ENCODE results near the gene TMEM94. TPM values are rescaled to one million over a fixed set of nuclear protein-coding genes. Genes with fewer than 3 reads are reported as not detected.
"Not testable (repeated sequence)": the region's sequence is repeated elsewhere in the genome, so short reads cannot be mapped to it uniquely, and the experiment has no call there.

Gene TMEM94
- total and polyA plus RNA-seq, 9 of the 15 experiments (the other 6 are each of a cell fraction or from before 2014, with no cell fraction given) = 0.35 to 48.1 (median 14.4) TPM

DNA sequence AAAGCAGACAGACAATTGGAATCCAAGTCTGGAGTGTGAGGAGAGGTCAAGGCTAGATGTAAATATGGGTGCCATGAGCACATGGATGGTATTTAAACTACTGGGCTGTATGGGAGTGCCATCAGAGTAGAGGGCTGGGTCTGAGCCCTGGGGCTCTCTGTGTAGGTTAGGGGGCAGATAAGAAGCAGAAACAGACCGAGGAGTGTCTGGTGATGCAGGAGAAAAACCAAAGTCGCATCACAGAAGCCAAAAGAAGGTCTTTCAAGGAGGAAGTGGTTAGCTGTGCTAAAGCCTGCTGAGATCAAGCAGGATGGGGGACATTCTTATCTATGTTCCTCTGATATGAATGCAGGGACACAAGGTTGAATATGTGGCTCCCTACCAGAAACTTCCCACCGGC, 61.8 kb downstream of the TMEM94 start:
- BruUV-seq (replicated peaks) = no TSS peak
- Histone ChIP-seq H3K9me3 (replicated peaks; ENCODE audit: control insufficient read depth, insufficient read depth, low read depth, low read length) (no peaks in the 10 kb centered on the region), H3K4me3 (no peak overlapping the region), H3K36me3 (ENCODE audit: control insufficient read depth, insufficient read depth, low read length) (peaks cover 50% of the 10 kb centered on the region), H3K27ac (ENCODE audit: extremely low read depth, low read depth, low read length) (no peak overlapping the region), H3K9me1 (ENCODE audit: control insufficient read depth, insufficient read depth, low read length) (peaks cover 5% of the 10 kb centered on the region), H4K20me1 (replicated peaks; ENCODE audit: control insufficient read depth, insufficient read depth, low read length) (peaks cover 8% of the 10 kb centered on the region; the same call in 1 of the 2 replicates), H3K4me2 (ENCODE audit: insufficient read depth, low read length) (no peak overlapping the region), H3K79me2 (ENCODE audit: control insufficient read depth, insufficient read depth, low read length) (peaks cover 10% of the 10 kb centered on the region), H2AFZ (ENCODE audit: low read depth, low read length) (no peak overlapping the region), H3K9ac (ENCODE audit: insufficient read depth in 1 of 2, low read depth in 2 of 2, low read length in 2 of 2) (no peak overlapping the region), H3K4me1 (replicated peaks in 1 of 2; ENCODE audit: control insufficient read depth in 2 of 2, insufficient read depth in 2 of 2, low read length in 2 of 2) (peaks cover 20 to 50% of the 10 kb centered on the region in 2 experiments; a peak in 4 of 5 replicates), H3K27me3 (ENCODE audit: control insufficient read depth in 2 of 2, insufficient read depth in 2 of 2, low read length in 2 of 2) (no peaks in the 10 kb centered on the region)
- in situ Hi-C loops (cut with MboI) = no loop called here
- ChIA-PET CTCF (ENCODE audit: low intra/inter-chr PET ratio) (no interaction called here), POLR2A (interaction anchor here (1.0 to 1.7 kb wide), 3 partner anchors 8 to 14 kb away, joined by 3 to 4 read pairs (median 3); no protein-coding TSS in a partner anchor)
- TF ChIP-seq ZC3H4 (CRISPR knock-in tag; IDR thresholded peaks at IDR 0.05; ENCODE audit: borderline replicate concordance) (no peak), SPI1 (IDR thresholded peaks at IDR 0.05; ENCODE audit: borderline replicate concordance, low read depth, low read length) (peak; percentile 65; the same call in 1 of the 2 replicates), MCM2 (IDR thresholded peaks at IDR 0.05; ENCODE audit: low read depth) (no peak), RBM25 (IDR thresholded peaks at IDR 0.05; ENCODE audit: low read depth, low read length, severe bottlenecking) (no peak)
- WGBS (ENCODE audit: insufficient coverage, low coverage, missing lambda C conversion rate) = 52% methylated on average over 3 of the region's 3 CpGs
- intact Hi-C loops (cut with micrococcal nuclease) = loop anchor here (5.0 kb wide), 2 partner anchors 69 to 234 kb away; partner anchors contain the start of gene MYO15B
- FAIRE-seq (no peak), ATAC-seq (no peak), DNase-seq (ENCODE audit: extremely low read depth in 1 of 4, low spot score in 3 of 4) (no peak)

DNA sequence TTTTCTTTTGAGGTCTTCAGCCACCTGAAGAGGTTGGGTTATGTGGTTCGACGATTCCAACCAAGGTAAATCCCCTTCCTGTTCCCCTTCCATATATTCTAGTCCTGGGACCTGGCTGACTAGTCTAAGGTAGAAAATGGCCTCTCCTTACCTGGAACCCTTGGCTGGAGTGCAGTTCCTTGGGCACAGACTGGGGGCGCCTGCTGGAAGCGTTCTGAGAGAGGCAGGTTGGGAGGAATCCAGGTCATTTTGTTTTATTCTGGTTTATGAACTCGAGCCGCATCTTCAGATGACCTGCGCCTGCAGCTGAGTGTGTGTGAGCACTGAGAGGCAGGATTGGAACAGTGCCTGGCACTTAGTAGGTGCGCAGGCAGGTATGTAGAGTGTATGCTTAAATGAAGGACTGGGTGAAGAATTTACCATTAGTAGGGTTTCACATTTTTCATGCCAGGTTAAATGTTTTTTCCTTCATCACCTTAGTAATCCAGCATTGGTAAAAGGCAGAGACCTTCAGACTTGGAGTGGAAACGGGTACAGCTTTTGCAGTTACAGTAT, 62.6 kb downstream of the TMEM94 start:
- Histone ChIP-seq H3K4me3 (no peak overlapping the region), H3K27ac (ENCODE audit: extremely low read depth, low read depth, low read length) (no peak overlapping the region), H3K4me2 (ENCODE audit: insufficient read depth, low read length) (no peak overlapping the region), H3K36me3 (ENCODE audit: control insufficient read depth, insufficient read depth, low read length) (peaks cover 55% of the 10 kb centered on the region), H3K9me3 (replicated peaks; ENCODE audit: control insufficient read depth, insufficient read depth, low read depth, low read length) (no peaks in the 10 kb centered on the region), H4K20me1 (replicated peaks; ENCODE audit: control insufficient read depth, insufficient read depth, low read length) (peaks cover 8% of the 10 kb centered on the region; the same call in 1 of the 2 replicates), H3K9ac (ENCODE audit: insufficient read depth in 1 of 2, low read depth in 2 of 2, low read length in 2 of 2) (no peak overlapping the region; a peak in 1 of 4 replicates), H3K9me1 (ENCODE audit: control insufficient read depth, insufficient read depth, low read length) (peaks cover 5% of the 10 kb centered on the region), H2AFZ (ENCODE audit: low read depth, low read length) (no peak overlapping the region), H3K79me2 (ENCODE audit: control insufficient read depth, insufficient read depth, low read length) (peaks cover 10% of the 10 kb centered on the region), H3K4me1 (replicated peaks in 1 of 2; ENCODE audit: control insufficient read depth in 2 of 2, insufficient read depth in 2 of 2, low read length in 2 of 2) (peaks cover 20 to 43% of the 10 kb centered on the region in 2 experiments; a peak in 4 of 5 replicates), H3K27me3 (ENCODE audit: control insufficient read depth in 2 of 2, insufficient read depth in 2 of 2, low read length in 2 of 2) (no peaks in the 10 kb centered on the region)
- 96% methylated on average over 9 of the region's 9 CpGs for WGBS (ENCODE audit: insufficient coverage, low coverage, missing lambda C conversion rate)
- ATAC-seq (no peak), DNase-seq (ENCODE audit: extremely low read depth in 1 of 4, low spot score in 3 of 4) (no peak), FAIRE-seq (no peak)
- ChIA-PET POLR2A (interaction anchor here (1.0 to 1.7 kb wide), 3 partner anchors 7 to 13 kb away, joined by 3 to 4 read pairs (median 3); no protein-coding TSS in a partner anchor), CTCF (ENCODE audit: low intra/inter-chr PET ratio) (interaction anchor here (0.7 kb wide), 1 partner anchor 115 kb away, joined by 3 read pairs; no protein-coding TSS in a partner anchor)
- in situ Hi-C loops (cut with MboI) (no loop called here), intact Hi-C loops (cut with micrococcal nuclease) (loop anchor here (5.0 kb wide), 2 partner anchors 68 to 233 kb away; partner anchors contain the start of gene MYO15B)
- TF ChIP-seq ZKSCAN1 (IDR thresholded peaks at IDR 0.05; ENCODE audit: low read depth, low read length) = peak; percentile 90
- TF ChIP-seq, protein P1, sequence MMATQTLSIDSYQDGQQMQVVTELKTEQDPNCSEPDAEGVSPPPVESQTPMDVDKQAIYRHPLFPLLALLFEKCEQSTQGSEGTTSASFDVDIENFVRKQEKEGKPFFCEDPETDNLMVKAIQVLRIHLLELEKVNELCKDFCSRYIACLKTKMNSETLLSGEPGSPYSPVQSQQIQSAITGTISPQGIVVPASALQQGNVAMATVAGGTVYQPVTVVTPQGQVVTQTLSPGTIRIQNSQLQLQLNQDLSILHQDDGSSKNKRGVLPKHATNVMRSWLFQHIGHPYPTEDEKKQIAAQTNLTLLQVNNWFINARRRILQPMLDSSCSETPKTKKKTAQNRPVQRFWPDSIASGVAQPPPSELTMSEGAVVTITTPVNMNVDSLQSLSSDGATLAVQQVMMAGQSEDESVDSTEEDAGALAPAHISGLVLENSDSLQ (IDR thresholded peaks at IDR 0.05) = no peak
- TF ChIP-seq GTF2E2 (tag; IDR thresholded peaks at IDR 0.05) = no peak
- no TSS peak for BruUV-seq (replicated peaks)

DNA sequence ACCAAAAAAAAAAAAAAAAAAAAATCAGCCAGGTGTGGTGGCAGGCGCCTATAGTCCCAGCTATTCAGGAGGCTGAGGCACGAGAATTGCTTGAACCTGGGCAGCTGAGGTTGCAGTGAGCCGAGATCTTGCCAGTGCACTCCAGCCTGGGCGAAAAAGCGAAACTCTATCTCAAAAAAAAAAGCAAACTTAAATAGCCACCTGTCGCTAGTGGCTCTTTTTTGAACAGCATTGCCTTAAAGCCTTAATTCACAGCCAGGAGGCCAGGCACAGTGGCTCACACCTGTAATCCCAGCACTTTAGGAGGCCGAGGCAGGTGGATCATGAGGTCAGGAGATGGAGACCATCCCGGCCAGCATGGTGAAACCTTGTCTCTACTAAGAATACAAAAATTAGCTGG, 64.0 kb downstream of the TMEM94 start:
- H2AFZ ChIP-seq (ENCODE audit: low read depth, low read length); H3K4me3 ChIP-seq; H3K9me1 ChIP-seq (ENCODE audit: control insufficient read depth, insufficient read depth, low read length); H3K27ac ChIP-seq (ENCODE audit: extremely low read depth, low read depth, low read length); H3K4me2 ChIP-seq (ENCODE audit: insufficient read depth, low read length); H3K9me3 ChIP-seq (replicated peaks; ENCODE audit: control insufficient read depth, insufficient read depth, low read depth, low read length); FAIRE-seq; in situ Hi-C loops (cut with MboI); H3K27me3 ChIP-seq (ENCODE audit: control insufficient read depth in 2 of 2, insufficient read depth in 2 of 2, low read length in 2 of 2); H4K20me1 ChIP-seq (replicated peaks; ENCODE audit: control insufficient read depth, insufficient read depth, low read length); BruUV-seq (replicated peaks); H3K79me2 ChIP-seq (ENCODE audit: control insufficient read depth, insufficient read depth, low read length); DNase-seq (ENCODE audit: extremely low read depth in 1 of 4, low spot score in 3 of 4); H3K9ac ChIP-seq (ENCODE audit: insufficient read depth in 1 of 2, low read depth in 2 of 2, low read length in 2 of 2); CTCF ChIA-PET (ENCODE audit: low intra/inter-chr PET ratio); ATAC-seq: not testable (repeated sequence)
- 89% methylated on average over 6 of the region's 8 CpGs for WGBS (ENCODE audit: insufficient coverage, low coverage, missing lambda C conversion rate)
- H3K36me3 ChIP-seq (ENCODE audit: control insufficient read depth, insufficient read depth, low read length) = peaks cover 61% of the 10 kb centered on the region
- intact Hi-C loops (cut with micrococcal nuclease) = loop anchor here (10.0 kb wide), 1 partner anchor 236 kb away; the partner anchor contains the start of gene SLC25A19
- POLR2A ChIA-PET = interaction anchor here (0.7 to 1.2 kb wide), 2 partner anchors 11 to 251 kb away, joined by 3 to 4 read pairs; no protein-coding TSS in a partner anchor
- peaks cover 22 to 42% of the 10 kb centered on the region in 2 experiments; a peak in 4 of 5 replicates for H3K4me1 ChIP-seq (replicated peaks in 1 of 2; ENCODE audit: control insufficient read depth in 2 of 2, insufficient read depth in 2 of 2, low read length in 2 of 2)
